ENCODE data around the gene FOXK1.

The FOXK1 gene

DNA sequence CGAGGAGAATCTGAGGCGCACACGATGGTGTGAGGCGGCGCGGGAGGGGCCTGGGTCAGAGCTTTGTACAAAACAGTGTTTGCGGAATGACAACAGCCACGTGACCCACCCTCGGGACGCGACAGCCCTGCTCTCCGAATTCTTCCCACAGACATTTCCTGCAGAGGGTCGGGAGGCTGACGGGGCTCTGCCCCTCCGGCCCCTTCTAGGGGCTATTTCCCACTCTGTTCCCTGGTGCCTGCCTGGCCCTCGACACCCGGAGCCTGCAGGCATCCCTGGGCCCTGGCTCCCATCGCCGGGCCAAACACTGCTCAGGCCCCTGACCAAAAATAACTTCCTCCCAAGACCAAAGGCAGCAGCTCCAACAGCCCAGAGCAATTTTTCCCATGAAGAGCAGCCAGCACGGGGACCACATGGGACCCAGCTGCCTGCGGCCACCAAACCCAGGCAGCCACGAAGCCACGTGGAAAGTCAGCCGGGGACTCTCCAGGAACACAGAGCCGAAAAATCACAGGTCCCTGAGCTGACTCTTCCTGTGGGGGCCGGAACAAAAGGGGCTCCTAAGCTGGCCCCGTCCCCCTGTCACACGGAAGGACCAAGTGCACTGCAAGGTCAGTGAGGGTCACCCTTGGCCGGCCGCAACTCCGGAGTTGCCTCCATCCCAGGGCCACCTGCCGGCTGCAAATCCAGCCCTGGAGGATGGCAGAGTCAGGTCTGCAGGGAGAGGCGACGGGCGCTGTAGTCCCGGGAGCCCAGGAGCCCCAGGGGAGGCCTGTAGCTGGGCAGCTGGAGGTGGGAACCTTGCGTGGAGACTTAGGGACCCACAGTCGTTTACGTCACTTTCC, 137.7 kb downstream of the FOXK1 start:
- DNase-seq (ENCODE audit: low spot score), result no peak

DNA sequence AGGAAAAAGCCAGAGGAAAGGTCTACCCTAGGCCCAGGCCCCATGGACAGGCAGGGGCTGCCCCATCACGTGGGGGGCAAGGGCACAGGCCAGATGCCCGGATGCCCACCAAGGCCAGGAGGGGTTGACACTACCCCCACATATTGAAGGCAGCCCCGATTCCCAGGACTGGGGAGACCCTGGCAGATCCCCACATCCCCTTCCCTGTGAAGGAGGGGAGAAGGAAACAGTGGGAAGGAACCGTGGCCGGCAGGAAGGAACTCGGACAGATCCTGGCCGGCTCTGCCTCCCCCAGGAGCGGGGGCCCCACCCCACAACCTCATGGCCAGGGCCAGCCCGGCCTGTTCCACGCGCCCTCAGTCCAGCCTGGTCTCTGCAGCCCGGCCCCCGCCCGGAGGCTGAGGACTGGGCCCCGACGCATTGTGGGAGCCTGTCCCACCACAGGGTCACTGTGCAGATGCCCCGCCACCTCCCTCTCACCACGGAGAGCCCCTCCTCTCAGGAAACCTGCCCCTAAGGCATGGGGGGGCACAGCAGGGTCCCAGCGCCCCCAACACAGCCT, 138.4 kb downstream of the FOXK1 start:
- no peak for DNase-seq (ENCODE audit: low spot score)
